Measurements from ENCODE around the gene NTN1.

Gene NTN1

DNA sequence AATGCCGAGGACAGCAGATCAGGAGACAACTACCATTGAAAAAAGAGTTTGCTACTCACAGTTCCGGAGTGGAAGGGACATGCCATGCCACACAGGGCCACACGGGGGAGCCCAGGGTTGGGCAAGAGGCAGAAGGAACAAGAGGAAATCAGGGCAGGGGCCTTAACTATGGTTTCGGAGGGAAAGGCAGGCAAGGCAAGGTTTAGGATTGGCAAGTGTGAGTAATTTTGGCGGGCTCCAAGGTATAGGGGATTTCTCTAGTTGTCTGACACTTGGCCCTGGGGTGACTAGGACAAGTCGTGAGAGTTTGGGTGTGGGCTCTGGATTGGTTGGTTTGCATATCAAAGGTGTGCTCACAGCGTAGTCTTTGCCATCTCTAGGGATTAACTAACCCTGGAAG lies 27.0 kb upstream of the NTN1 start:
- Histone ChIP-seq H3K4me3 (ENCODE audit: low read depth, low read length, poor library complexity, severe bottlenecking) (no peak overlapping the region), H3K27me3 (ENCODE audit: insufficient read depth, low read length) (no peaks in the 10 kb centered on the region), H3F3A (ENCODE audit: insufficient read depth, low read length) (no peaks in the 10 kb centered on the region), H2AFZ (ENCODE audit: low read length) (no peak overlapping the region), H3K36me3 (ENCODE audit: insufficient read depth, low read length) (no peaks in the 10 kb centered on the region), H4K20me1 (ENCODE audit: insufficient read depth, low read length) (no peaks in the 10 kb centered on the region), H3K27ac (ENCODE audit: low read depth, low read length, poor library complexity, severe bottlenecking) (no peak overlapping the region), H3K79me2 (ENCODE audit: insufficient read depth, low read length) (no peaks in the 10 kb centered on the region), H3K9me3 (ENCODE audit: low read length) (no peaks in the 10 kb centered on the region), H3K9me2 (ENCODE audit: low read depth, low read length) (no peaks in the 10 kb centered on the region), H3K4me1 (ENCODE audit: insufficient read depth, low read length, severe bottlenecking) (no peaks in the 10 kb centered on the region), H3K9ac (ENCODE audit: low read length) (no peak overlapping the region), H3K4me2 (ENCODE audit: low read length) (no peak overlapping the region)
- no peak for TF ChIP-seq EZH2 (IDR thresholded peaks at IDR 0.05; ENCODE audit: borderline replicate concordance, low read length)
- TF ChIP-seq, protein P1, sequence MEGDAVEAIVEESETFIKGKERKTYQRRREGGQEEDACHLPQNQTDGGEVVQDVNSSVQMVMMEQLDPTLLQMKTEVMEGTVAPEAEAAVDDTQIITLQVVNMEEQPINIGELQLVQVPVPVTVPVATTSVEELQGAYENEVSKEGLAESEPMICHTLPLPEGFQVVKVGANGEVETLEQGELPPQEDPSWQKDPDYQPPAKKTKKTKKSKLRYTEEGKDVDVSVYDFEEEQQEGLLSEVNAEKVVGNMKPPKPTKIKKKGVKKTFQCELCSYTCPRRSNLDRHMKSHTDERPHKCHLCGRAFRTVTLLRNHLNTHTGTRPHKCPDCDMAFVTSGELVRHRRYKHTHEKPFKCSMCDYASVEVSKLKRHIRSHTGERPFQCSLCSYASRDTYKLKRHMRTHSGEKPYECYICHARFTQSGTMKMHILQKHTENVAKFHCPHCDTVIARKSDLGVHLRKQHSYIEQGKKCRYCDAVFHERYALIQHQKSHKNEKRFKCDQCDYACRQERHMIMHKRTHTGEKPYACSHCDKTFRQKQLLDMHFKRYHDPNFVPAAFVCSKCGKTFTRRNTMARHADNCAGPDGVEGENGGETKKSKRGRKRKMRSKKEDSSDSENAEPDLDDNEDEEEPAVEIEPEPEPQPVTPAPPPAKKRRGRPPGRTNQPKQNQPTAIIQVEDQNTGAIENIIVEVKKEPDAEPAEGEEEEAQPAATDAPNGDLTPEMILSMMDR (IDR thresholded peaks at IDR 0.05; ENCODE audit: low read length), result peak; percentile 78

- Histone ChIP-seq H4K20me1 (ENCODE audit: insufficient read depth, low read length) (no peaks in the 10 kb centered on the region), H3K4me1 (ENCODE audit: insufficient read depth, low read length, severe bottlenecking) (no peaks in the 10 kb centered on the region), H3K9ac (ENCODE audit: low read length) (no peak overlapping the region), H3K4me2 (ENCODE audit: low read length) (no peak overlapping the region), H3K36me3 (ENCODE audit: insufficient read depth, low read length) (no peaks in the 10 kb centered on the region), H3K27ac (ENCODE audit: low read depth, low read length, poor library complexity, severe bottlenecking) (no peak overlapping the region), H3K27me3 (ENCODE audit: insufficient read depth, low read length) (no peaks in the 10 kb centered on the region), H3F3A (ENCODE audit: insufficient read depth, low read length) (no peaks in the 10 kb centered on the region), H3K4me3 (ENCODE audit: low read depth, low read length, poor library complexity, severe bottlenecking) (no peak overlapping the region), H2AFZ (ENCODE audit: low read length) (no peak overlapping the region), H3K79me2 (ENCODE audit: insufficient read depth, low read length) (no peaks in the 10 kb centered on the region), H3K9me2 (ENCODE audit: low read depth, low read length) (no peaks in the 10 kb centered on the region), H3K9me3 (ENCODE audit: low read length) (no peaks in the 10 kb centered on the region)
- TF ChIP-seq, protein P1 (IDR thresholded peaks at IDR 0.05; ENCODE audit: low read length), result no peak
- TF ChIP-seq EZH2 (IDR thresholded peaks at IDR 0.05; ENCODE audit: borderline replicate concordance, low read length), result no peak
These were observed 25.6 kb upstream of the NTN1 start for GRCh38 chr17:8995711-8996110.

GRCh38 chr17:8997994-8998628 lies 23.2 kb upstream of the NTN1 start:
- H3K36me3 ChIP-seq (ENCODE audit: insufficient read depth, low read length), result no peaks in the 10 kb centered on the region
- H3K27ac ChIP-seq (ENCODE audit: low read depth, low read length, poor library complexity, severe bottlenecking), result no peak overlapping the region
- no peaks in the 10 kb centered on the region for H3F3A ChIP-seq (ENCODE audit: insufficient read depth, low read length)
- no peaks in the 10 kb centered on the region for H4K20me1 ChIP-seq (ENCODE audit: insufficient read depth, low read length)
- H2AFZ ChIP-seq (ENCODE audit: low read length), result no peak overlapping the region
- TF ChIP-seq EZH2 (IDR thresholded peaks at IDR 0.05; ENCODE audit: borderline replicate concordance, low read length), result no peak
- TF ChIP-seq, protein P1 (IDR thresholded peaks at IDR 0.05; ENCODE audit: low read length), result peak; percentile 97
- no peak overlapping the region for H3K9ac ChIP-seq (ENCODE audit: low read length)
- H3K27me3 ChIP-seq (ENCODE audit: insufficient read depth, low read length), result no peaks in the 10 kb centered on the region
- H3K4me1 ChIP-seq (ENCODE audit: insufficient read depth, low read length, severe bottlenecking), result no peaks in the 10 kb centered on the region
- H3K9me3 ChIP-seq (ENCODE audit: low read length), result no peaks in the 10 kb centered on the region
- no peaks in the 10 kb centered on the region for H3K79me2 ChIP-seq (ENCODE audit: insufficient read depth, low read length)
- no peak overlapping the region for H3K4me2 ChIP-seq (ENCODE audit: low read length)
- no peak overlapping the region for H3K4me3 ChIP-seq (ENCODE audit: low read depth, low read length, poor library complexity, severe bottlenecking)
- H3K9me2 ChIP-seq (ENCODE audit: low read depth, low read length), result no peaks in the 10 kb centered on the region

Data from OCI-LY1 (cell line).